ENCODE results near the gene TSPAN12.

The TSPAN12 gene

DNA sequence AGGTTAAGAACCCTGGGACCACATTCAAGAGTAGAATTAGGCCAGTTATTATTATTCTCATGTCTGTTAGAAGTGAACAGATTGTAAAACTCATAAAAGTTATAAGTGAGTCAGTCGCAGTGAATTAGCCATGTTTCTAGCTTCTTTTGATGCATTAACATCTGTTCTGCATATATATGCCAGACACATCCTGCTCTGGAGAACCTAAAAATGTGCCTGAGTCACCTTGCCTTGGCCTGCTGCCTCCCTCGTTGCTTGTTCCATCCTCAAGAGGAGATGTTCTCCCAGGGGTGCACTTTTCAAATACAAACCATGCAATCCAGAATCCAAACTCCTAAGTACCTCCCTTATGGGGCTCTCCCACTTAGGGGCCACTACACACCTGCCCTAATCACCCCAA lies 14.8 kb downstream of the TSPAN12 start:
- DNase-seq (ENCODE audit: low read depth in 2 of 2), result no peak

DNA sequence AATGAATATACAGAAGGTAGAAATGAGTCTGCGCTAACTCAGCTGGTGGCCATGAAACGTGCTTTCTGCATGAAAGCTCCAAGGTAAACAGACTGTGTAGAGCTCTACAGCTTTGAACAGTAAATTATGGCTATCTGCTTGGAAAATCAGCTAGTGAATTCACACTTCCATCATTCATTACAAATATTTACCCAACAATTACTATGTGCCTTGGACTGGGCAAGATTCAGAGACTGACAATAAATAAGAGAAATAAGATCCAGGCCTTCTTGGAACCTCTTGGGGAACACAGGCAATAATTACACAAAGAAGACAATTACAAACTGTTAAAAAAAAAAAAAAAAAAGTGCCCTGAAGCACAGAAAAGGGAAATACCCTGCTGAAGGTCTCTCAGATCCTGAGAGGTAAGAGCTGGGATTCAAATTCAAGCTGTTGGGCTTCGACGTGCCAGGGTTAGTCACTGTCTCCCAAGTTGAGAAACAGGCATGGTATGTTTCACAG lies 15.8 kb downstream of the TSPAN12 start:
- no peak for DNase-seq (ENCODE audit: low read depth in 2 of 2)

DNA sequence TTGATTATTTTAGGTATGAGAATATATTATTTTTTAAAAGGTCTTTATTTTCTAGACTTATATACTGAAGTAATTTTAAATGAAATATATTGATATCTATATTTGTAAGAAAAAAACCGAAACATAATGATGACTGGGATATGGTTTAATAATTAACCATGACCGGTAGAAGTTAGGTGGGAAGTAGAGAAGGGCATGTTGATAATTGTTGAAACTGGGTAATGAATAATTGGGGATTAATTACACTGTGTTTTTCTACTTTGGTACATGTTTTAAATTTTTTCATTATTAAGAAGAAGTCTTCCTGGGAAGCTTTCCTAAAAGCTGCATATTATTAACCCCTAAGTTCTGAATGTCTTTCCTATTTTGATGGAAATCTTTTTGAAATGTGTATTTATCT lies 16.3 kb downstream of the TSPAN12 start:
- DNase-seq (ENCODE audit: low read depth in 2 of 2), result no peak

DNA sequence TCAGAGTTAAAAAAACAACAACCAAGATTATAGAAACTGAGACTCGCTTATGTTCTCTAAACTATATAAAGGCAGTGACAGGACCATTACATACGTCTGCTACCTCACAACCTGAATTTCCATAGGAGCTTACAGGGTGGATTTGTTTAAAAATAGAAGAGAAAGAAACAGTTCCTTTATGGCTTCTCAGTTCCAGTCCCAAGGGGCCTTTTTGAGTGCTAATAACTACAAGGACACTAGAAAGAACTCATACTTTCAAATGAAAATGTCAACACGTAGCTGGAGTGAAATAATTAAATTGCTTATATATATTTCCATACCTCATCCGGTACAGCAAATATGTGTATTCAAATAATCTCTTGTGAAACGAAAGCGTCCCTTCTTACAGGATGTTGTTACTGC lies 19.7 kb downstream of the TSPAN12 start:
- no peak for DNase-seq (ENCODE audit: low read depth in 2 of 2)

DNA sequence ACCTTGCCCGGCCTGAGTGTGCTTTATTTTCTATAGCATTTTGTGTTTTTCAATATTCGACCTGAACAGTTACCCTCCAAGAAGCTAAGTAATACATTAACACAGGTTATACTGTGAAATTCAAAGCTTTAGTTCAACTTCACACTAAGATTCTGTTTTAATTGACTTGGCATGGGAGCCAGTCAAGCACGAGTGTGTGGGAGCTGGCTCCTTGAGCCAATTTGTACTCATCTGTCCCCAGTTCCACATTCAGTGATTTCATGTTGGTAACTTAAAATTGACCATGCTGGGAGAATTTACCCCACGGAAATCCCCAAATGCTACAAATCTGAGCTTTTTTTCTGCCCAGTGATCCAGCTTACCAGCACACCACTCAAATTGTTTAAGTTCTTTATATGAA lies 20.3 kb downstream of the TSPAN12 start:
- DNase-seq (ENCODE audit: low read depth in 2 of 2), result no peak

DNA sequence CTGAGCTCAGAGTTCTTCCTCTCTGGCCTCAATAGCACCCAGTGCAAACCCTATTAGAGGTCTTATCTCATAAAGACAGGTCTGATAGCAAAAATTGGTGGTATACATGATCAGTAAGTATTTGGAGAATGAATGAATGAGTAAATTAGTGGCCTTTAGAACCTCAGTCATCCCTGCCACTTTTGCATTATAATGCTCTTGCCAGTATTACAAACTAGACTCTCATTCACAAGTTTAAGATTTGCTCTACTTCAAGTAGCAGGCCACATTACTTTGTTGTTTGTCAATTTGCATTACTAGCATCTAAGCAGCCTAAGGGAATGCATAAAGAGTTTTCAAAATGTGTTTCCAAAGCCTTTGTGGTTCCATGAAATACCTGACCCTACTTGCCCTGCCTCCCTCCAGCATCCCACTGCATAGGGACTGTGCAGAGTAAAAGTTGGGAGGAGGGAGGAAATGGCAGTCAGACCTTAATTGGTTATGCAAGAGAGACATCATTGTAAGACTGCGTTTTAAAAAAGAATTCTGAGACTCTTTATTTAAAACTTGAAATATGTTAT lies 21.3 kb downstream of the TSPAN12 start:
- DNase-seq (ENCODE audit: low read depth in 2 of 2), result no peak

DNA sequence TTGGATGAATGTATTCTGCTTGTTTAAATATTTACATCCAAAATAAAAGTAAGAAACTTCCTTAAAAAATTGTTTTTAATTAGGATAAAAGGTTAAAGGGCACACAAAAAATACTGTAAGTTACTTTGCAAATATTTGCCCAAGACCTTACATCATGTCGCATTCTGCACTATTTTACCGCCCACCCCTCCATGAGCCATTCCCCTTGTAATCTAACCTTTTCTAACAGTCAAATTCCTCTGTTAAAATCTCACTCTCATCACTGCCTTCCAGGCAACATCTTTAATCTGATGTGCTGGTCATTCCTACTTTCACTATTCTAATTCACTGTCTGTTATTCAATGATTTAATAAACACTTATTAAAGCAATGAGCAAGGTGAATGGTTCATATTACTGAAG lies 23.2 kb downstream of the TSPAN12 start:
- DNase-seq (ENCODE audit: low read depth in 2 of 2), result no peak

DNA sequence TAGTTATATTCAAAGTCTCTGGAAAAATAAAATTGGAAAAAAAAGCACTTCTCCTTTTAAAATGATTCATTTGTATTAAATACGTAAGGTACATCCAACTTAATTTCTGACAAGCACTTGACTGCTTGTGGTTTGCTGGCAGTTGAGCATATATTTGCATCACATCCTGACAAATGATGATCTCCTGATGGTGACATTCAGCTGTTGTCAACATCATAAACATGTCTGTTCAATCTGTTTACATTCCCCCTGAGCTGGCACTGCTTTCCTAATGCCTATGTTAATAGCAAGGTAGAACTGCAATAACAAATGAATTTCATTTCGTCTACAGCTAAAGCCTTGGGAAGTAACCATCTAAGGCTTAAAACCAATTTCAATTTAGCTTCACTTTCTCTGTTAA lies 24.4 kb downstream of the TSPAN12 start:
- no peak for DNase-seq (ENCODE audit: low read depth in 2 of 2)

DNA sequence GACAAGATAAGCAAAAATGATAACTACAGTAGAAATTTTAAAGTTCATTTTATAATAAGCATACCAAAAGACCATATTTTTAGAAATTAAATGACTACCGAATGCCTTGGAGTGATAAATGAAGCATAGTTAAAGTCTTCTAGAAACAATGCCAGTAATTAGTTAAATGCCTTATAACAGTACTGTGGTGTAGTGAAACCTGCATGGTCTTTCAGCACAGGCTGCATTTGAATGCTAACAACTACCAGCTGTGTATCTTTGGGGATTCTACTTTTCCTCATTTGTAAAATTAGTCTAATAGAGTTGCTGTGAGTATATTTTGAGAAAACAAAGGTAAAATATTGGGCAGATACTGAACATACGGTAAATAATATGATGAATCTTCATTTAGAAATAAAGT lies 25.1 kb downstream of the TSPAN12 start:
- DNase-seq (ENCODE audit: low read depth in 2 of 2), result no peak

DNA sequence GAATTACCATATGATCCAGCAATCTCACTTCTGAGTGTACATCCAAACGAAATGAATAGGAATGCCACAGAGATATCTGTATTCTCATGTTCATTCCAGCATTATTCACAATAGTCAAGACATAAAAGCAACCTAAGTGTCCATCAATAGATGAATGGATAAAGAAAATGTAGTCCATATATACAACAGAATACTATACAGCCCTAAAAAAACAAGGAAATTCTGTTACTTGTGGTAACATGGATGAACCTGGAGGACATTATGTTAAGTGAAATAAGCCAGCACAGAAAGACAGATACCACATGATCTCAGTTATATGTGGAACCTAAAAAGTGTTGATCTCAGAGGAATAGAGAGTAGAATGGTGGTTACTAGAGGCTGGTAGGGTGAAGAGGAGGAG lies 26.7 kb downstream of the TSPAN12 start:
- DNase-seq (ENCODE audit: low read depth in 2 of 2), result no peak

DNA sequence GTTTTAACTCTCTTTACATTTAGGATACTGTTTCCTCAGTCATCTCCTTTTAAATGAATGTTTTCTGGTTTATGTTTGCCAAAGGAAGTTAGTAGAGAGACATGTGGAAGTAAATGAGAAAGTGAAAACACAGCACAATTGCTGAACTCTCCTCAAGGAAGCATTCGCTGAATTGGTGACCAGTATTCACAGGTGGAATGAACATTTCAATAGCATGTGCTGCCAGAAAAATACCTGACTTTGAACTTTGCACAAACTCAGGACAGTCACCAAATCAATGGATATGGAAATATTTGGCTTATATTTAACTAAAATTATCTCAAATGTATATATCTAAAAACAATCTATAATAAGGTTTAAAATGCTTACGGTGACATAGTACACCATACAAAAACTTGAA lies 28.5 kb downstream of the TSPAN12 start:
- no peak for DNase-seq (ENCODE audit: low read depth in 2 of 2)

DNA sequence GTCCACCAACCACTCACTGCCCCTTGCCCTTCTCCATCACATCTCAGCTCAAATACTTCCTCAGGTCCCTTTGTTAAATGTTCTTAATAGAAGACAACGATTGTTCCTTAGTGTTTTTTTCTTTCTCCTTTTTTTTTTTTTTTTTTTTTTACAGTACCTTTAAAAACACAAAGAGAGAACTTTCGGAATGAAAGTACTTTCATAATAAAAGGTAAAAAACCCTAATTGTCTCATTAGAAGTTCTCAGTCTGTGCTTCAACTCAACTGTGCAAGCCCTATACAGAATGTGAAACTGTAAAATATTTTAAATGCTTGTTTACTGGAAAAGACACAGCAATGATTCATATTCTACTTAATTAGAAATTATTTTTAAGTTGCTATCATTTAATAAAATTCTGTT lies 29.4 kb downstream of the TSPAN12 start:
- no peak for DNase-seq (ENCODE audit: low read depth in 2 of 2)

DNA sequence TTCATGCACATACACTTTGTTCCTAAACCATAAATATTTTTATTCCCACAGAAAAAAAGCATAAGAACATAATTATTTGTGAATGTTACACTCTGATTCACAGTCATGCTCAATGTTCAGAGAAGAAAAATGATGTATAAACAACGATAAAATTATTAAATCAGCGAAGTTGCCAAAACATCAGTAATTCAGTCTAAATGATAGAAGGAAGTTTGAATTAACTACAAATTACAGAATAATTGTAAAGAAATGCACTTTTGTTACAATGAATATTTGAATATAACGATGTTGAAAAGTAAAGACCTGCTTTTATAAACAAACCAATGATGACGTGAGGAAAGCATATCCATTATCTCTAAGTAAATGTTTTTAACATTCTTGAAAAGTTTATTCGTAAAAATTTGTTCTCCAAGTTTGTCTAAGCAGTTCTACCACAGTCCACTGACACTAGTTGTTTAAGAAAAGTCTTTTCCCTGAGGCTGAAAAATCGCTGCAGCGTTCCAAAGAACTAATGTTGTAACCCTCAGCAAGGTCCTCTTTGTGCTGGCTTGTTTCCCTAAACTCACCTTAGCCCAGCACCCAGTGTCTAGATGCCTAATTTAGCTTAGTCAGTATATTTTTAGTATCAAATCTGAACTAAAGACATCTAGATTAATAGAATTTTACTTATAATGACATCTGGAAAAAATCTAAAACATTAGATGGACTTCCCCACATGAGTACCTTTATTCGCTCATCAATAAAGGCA lies 30.4 kb downstream of the TSPAN12 start:
- no peak for DNase-seq (ENCODE audit: low read depth in 2 of 2)

DNA sequence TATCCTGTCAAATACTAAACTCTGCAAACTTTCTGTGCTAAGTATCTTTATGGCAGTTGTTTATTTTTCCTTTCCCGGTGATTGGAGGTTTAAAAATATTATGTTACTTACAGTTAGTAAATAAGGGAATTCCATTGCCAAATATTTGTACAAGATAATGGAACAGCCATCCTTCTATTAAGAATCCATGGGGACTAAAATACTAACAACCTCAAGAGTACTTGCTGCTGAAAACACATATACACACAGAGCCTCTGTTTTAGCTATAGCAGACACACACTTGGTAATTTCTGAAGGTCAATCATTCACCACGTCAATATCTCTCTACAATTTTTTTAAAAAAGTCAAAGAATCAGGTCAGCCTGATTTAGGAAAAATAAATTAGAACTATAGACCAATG lies 32.4 kb downstream of the TSPAN12 start:
- DNase-seq (ENCODE audit: low read depth in 2 of 2), result no peak

DNA sequence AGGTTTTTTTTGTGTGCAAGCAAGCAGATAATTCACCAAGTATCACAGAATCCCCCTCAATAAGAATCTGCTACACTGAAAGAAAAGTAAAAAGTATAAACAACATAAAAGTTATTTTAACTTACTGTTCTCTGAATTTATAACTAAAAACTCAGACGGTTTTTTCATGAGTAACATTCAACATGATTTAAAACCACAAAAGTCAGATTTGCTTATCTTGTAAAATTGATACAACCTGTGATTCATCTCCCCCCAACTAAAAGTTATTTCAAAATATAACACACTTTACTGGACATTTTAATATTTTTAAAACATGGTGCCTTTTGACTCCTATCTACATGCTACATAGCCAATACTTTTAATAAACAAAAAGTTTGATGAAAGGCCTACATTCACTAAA lies 32.8 kb downstream of the TSPAN12 start:
- DNase-seq (ENCODE audit: low read depth in 2 of 2), result no peak

DNA sequence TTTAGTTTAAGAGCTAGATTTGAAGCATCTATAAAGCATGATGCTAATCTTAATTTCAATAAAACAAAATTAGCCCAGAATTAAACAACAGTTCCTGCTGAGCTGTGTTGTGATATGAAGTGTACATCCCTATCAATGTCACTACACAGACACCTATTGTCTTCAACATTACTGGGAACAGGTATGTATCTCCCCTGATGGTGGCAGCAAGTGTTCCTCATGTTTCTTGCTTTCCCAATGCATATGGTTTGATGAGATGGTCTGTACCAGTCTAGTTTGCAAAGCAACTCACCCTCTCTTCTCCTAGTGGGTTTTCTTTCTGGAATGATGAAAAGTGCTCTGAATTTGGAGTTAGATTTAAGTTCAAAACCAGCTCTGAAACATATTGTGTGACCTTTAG lies 38.1 kb downstream of the TSPAN12 start:
- no peak for DNase-seq (ENCODE audit: low read depth in 2 of 2)

DNA sequence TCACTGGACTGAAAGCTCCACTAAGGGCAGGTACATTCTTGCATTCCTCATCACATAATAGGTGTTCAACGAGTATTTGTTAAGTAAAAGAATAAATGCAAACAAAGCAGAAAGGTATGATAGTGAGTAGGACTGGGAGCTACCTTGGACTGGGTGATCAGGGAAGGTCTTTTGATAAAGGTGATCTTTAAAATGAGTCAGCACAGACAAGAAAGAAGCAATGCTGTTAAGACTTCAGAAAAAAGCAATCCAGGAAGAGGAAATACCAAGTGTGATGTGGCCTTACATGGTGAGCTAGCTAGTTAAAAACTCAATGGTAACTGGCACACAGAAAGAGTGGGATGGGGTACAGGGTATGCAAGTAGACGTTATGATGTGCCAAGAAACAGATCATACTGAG lies 40.1 kb downstream of the TSPAN12 start:
- no peak for DNase-seq (ENCODE audit: low read depth in 2 of 2)

DNA sequence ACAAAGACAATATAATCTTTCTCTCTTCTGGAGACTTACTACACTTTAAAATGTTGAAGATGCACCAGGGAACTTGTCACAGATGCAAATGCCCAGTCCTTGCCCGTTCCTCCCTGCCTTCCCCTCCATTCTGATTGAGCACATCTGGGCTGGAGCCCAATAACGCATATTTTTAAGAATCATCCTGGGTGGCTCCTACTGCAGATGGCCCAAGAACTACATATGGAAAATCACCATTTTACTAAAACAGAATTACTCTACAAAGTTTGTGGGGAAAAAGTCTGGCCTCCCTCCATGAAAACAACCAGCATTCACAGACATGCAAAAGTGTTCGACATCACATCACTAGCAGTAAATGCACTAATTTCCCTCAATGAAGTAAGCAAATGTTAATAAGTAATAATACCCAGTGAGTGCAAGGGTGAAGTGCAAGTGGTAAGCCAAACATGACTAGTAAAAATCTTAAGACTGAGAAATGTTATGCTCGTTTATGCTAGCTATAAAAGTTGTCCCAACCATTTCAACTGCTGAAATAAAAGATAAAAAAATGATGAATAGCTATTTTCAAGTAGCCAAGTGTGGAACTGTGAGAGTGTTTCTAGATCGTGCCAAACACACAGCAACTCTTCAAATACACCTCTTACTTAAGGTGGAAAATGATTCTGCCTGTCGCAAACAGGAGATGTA lies 43.5 kb downstream of the TSPAN12 start:
- no peak for DNase-seq (ENCODE audit: low read depth in 2 of 2)

DNA sequence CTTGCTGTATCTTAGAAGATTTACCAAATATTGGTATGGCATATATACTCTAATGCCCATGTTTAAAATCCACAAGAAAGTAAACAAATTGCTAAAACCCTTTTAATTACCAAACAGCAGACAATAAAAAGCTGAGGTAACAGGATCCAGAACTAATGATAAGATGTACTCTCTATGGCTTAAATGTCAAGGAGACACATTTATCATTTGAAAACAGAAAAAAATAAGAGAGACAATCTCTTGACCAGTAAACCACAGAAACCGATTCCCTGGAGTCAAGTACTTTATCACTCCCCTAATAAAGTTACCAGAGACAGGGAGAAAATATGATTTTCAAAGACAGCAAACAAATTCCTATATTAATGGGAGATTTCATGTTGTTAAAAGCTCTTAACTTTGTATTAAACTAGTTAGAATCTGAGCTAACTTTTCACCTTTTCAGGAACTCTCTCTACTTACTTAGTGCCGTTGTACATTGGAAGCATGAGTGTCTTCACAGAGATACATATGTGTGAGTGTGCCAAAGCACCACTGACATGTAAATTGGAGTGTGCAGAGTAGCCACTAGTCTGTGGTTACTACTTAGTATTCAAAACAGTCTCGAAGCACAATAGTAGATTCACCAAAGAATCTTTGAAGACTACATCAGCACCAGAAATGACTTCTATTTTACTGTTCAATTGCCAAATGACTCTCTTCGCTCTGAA lies 44.2 kb downstream of the TSPAN12 start:
- no peak for DNase-seq (ENCODE audit: low read depth in 2 of 2)

DNA sequence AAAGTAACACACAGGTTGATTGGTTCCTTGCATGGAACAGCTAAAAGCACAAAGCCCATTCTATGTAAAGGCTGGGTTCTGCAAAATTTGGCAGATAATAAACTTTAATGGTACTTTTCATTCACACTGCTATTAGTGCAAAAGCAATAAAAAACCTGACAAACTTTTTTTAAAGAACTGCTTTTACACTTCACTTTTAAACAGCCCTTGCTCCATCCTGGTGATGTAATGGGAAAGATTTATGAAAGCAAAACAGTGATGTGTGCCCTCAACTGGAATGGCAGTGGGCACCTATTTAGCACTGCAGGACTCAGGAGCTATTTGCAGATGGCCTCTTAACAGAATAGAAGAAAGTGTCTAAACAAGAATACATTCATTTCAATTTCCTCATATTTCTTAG lies 44.9 kb downstream of the TSPAN12 start:
- no peak for DNase-seq (ENCODE audit: low read depth in 2 of 2)

DNA sequence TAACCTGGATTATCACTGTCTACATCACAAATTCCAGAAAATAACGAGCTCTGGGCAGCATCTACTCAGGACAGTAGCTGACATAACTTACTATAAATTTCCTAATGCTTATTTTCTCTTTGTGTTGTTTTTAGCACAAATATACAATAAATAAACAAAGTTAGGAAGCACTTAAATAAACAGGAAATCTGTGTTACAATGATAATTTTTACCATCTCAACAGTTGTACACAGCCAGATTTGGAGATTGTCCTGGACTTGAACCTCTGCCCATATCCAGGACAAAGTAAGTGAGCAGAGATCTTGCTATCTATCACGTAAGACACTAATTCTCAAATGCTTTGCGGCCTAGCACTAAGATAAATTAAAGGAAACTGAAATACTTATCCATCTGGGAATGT lies 48.7 kb downstream of the TSPAN12 start:
- DNase-seq (ENCODE audit: low read depth in 2 of 2), result no peak

DNA sequence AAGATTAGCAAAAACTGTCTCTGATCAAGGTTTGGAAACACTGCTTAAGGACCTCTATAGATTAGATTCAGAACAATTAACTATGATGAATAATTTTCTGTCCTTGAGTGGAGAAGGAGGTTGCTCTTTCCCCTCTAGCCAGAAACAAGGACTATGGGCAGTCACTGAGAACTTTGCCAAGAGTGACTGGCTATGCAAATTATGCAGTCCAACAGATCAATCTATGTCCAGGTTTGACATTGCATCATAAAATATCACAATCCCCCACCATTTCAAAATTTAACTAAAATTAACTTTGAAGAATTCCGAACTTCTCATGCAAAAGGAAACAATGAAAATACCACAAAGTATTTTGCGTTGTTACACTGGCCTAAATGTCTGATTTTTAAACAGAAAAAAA lies 50.6 kb downstream of the TSPAN12 start:
- DNase-seq (ENCODE audit: low read depth in 2 of 2), result no peak

DNA sequence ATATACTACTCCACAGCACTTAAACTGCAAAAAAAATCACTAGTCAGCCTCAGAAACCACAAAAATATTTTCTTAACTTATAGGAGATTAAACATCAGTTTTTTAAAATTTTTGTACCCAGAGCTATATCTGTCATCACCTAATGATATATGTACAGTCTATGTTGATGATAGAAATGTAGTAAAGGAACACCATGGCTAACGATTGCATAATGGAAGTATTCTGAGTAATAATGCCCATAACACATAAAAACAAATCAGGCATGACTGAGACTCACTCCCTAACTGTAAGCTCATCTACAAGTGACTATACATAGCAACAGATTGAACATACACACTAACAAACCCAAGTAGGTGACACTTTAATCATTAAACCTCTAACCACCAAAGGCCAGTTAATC lies 51.3 kb downstream of the TSPAN12 start:
- no peak for DNase-seq (ENCODE audit: low read depth in 2 of 2)
